GM18502 (cell line): Measurements from ENCODE around the gene ELOB.

ENCODE experiments used
- ATAC-seq: cut with Tn5 transposase; IDR thresholded peaks from one replicate; pipeline ENCODE4 v1.9.1; 2021; ENCODE audit warnings: mild to moderate bottlenecking; ENCODE audit not compliant: unreplicated experiment, poor library complexity

The ELOB gene

GRCh38 chr16:2784358-2785100, 7.4 kb upstream of the ELOB start:
- ATAC-seq: no peak

- no peak for ATAC-seq
Measured at GRCh38 chr16:2783581-2784357, 6.7 kb upstream of the ELOB start.

GRCh38 chr16:2782583-2783351, 5.7 kb upstream of the ELOB start:
- ATAC-seq: no peak

- no peak for ATAC-seq
Measured at GRCh38 chr16:2779978-2780898, 3.2 kb upstream of the ELOB start.

GRCh38 chr16:2779151-2779920, 2.3 kb upstream of the ELOB start:
- ATAC-seq: no peak

GRCh38 chr16:2778630-2778958, 1.5 kb upstream of the ELOB start:
- no peak for ATAC-seq

GRCh38 chr16:2777903-2778629, 986 bp upstream of the ELOB start:
- no peak for ATAC-seq

GRCh38 chr16:2776500-2777139, 460 bp downstream of the ELOB start:
- ATAC-seq: peak; percentile 27

GRCh38 chr16:2775765-2776499, 1.1 kb downstream of the ELOB start:
- no peak for ATAC-seq

- ATAC-seq: no peak
Measured at GRCh38 chr16:2775131-2775716, 1.9 kb downstream of the ELOB start.

GRCh38 chr16:2774161-2774891, 2.8 kb downstream of the ELOB start:
- no peak for ATAC-seq

- ATAC-seq: no peak
Measured at GRCh38 chr16:2773188-2773968, 3.7 kb downstream of the ELOB start.

GRCh38 chr16:2771496-2772402, 5.3 kb downstream of the ELOB start:
- ATAC-seq: no peak

GRCh38 chr16:2770057-2770951, 6.8 kb downstream of the ELOB start:
- ATAC-seq: no peak
